GM19025 (cell line): ENCODE results near the gene RAD23A.
"Not testable (repeated sequence)": the region's sequence is repeated elsewhere in the genome, so short reads cannot be mapped to it uniquely, and the experiment has no call there.

Source experiments
- ATAC-seq: cut with Tn5 transposase; IDR thresholded peaks from one replicate; pipeline ENCODE4 v1.9.1; 2021; ENCODE audit warnings: mild to moderate bottlenecking, low read depth, moderate library complexity; ENCODE audit not compliant: unreplicated experiment

The RAD23A gene

DNA sequence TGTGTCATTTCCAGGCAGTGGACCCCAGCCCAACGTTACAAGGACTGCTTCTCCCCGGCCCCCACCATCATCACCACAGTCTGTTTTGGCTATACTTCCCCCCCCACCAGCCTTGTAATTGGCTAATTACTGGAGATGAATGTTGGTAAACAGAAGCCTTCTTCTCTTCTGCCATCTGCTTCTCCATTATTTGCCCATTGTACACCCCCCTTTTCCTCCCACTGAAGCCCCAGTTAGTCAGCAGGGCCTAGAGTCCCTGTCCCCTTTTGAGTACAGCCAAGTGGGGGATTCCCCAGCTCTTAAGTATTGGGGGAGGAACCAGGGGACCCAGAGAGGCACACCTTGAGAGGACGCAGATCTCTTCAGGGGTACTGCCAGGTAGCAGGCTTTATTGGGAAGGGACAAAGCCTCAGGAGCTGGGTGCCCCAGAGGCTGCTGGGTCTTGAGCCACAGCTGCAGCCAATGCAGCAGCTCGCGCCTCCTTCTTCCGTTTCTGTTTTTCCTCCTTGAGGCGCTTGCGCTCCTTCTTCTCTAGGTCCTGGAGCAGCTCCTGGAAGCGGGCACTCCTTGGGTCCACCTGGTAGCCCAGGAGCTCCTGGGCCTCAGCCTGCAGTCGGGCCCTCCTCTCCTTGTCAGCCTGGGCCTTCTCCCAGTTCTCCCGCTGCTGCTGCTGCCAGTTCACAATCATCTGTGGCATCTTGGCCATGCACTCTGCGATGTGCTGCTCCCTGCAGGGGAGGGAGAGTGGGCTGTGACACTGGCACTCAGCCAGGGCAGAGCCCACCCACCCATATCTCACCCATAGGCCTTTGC, 8.3 kb downstream of the RAD23A start:
- no peak for ATAC-seq

DNA sequence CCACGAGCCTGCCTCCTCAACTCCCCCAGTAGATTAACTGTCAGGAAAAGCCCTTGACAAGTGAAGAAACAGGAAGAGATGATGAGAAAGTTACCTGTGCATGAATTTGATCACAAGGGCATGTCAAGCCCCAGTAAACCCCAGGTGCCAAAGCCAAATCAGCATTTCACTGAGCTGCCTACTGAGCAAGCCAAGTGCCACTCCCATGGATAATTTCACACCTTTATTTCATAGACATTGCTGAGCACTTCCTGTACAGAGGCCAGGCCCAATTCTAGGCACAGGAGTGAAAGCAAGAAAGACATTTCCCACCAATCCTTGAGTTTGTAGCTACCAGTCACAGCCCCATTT, 8.9 kb downstream of the RAD23A start:
- ATAC-seq, result no peak

DNA sequence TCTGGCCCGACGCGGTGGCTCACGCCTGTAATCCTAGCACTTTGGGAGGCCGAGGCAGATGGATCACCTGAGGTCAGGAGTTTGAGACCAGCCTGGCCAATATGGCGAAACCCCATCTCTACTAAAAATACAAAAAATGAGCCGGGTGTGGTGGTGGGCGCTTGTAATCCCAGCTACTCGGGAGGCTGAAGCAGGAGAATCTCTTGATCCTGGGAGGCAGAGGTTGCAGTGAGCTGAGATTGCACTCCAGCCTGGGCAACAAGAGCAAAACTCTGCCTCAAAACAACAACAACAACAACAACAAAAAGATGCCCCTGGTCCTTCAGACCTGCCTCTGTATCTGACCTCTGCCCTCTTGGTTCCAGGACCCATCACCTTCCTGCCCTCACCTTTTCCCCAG, 9.9 kb downstream of the RAD23A start:
- ATAC-seq, result not testable (repeated sequence)

DNA sequence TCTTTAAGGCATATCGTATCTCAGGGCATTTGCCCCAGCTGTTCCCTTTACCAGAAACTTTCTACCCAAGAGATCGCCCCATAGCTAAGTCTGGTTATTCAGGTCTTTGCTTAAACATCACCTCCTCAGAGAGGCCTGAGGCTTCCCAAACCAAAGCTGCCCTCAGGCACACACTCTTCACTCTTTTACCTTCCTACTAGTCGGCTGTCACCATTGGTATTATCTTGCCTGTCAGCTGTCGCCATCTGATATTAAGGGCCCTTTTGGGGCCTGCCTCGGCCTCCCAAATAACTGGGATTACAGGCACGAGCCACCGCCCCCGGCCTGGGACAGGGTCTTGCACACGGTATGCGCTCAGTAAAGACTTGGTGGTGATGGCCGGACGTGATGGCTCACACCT, 10.3 kb downstream of the RAD23A start:
- ATAC-seq, result no peak

DNA sequence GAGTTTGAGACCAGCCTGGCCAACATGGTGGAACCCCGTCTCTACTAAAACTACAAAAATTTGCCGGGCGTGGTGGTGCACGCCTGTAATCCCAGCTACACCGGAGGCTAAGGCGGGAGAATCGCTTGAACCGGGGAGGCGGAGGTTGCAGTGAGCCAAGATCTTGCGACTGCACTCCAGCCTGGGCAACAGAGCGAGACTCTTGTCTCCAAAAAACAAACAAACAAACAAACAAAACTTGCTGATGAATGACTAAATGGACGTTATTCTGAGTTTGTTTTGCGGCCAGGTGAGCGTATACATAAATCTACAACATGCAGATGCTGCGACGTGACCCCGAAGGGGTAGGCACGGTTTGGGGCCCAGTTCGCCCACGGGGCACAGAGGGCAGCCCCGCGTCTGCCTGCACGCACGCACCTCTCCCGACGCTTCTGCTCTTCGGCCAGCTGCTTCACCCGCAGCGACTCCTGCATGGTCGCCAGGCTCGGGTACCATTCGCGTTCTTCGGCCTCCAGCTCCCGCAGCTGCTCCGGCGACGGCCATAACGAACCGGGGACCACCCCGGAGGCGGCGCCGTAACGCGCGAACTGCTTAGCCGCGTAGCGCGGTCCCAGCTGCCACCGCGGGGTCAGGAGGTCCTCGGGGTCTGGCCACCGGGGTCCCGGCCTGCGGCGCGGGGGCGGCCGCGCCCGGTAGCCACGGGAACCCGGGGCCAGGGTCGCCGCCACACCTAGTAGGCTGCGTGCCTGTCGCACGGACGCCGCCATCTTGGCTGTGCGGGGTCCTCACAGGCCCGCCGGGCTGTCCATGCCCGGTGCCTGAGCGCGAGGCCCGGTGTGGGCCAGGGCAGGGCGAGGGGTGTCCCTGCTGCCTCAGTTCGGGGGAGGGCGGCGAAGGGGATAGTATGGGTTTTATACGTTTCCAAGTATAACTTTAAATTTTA, 11.1 kb downstream of the RAD23A start, which contains the start of gene GADD45GIP1:
GADD45GIP1 (minus strand) TSS at position 778 of the 943 bp plus-strand sequence; CDS start at position 767, 11 bp downstream.
- peak; percentile 73 for ATAC-seq

DNA sequence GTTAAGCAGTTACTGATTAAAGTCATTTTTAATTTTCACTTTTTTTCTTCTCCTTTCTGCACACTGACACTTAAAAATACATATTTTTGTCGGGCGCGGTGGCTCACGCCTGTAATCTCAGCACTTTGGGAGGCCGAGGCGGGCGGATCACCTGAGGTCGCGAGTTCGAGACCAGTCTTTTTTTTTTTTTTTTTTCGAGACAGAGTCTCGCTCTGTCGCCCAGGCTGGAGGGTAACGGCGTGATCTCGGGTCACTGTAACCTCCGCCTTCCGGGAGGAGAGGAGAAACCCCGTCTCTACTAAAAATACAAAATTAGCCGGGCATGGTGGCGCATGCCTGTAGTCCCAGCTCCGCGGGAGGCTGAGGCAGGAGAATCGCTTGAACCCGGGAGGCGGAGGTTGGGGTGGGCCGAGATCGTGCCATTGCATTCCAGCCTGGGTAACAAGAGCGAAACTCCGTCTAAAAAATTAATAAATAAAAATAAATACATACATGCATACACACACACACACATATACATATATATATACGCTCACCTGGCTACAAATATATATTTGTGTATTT, 11.8 kb downstream of the RAD23A start:
- ATAC-seq, result not testable (repeated sequence)

DNA sequence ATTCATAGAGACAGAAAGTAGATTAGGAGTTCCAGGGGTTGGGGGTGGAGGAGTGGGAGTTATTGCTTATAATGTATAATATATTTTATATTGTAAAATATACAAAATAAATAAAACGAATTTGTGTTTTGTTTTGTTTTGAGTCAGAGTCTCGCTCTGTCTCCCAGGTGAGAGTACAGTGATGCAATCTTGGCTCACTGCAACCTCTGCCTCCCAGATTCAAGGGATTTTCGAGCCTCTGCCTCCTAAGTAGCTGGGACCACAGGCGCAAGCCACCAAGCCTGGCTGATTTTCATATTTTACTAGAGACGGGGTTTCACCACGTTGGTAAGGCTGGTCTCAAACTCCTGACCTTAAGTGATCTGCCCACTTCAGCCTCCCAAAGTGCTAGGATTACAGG, 13.8 kb downstream of the RAD23A start:
- no peak for ATAC-seq

DNA sequence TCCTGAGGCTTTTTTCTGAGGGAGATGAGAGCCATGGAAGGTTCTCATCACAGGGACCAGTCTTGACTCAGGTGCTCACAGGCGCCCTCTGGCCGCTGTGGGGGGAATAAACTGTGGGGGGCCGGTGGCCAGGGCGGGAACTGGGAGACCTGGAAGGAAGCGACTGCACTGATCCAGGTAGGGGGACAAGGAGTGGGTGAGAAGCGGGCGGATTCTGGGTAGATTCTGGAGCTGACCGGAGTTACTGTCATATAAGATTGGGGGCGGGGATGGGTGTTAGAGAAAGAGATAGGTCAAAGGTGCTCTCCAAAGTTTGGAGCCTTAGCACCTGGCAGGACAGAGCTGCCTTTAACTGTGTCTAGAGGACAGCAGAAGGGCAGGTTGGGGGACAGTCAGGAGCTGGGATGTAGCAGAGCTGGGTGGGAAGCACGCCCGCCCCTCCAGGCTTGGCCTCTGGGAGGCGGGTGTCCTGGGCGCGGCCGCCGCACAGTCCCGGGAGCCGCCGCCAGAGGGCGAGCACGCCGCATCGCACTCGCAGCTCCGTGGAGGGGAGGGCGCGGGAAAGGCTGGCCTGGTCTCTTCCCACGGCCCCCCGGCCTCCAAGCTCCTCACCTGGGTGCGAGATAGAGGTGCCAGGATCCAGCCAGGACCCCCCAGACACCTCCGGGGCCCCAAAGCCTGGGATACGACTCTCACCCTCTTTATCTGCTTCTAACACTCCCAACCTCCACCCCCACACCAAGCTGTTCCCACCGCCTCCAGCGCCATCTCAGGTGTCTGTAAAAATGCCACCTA, 19.6 kb downstream of the RAD23A start:
- ATAC-seq, result no peak

DNA sequence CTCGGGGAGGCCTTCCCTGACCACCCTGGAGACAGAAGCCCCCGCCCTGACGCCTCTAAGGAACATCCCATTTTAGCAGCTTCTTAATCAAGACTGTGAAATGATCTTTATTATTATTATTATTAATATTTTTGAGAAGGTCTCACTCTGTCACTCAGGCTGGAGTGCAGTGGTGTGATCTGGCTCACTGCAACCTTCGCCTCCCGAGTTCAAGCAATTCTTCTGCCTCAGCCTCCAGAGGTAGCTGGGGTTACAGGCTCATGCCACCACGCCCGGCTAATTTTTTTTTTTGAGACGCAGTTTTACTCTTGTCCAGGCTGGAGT, 20.1 kb downstream of the RAD23A start:
- no peak for ATAC-seq

DNA sequence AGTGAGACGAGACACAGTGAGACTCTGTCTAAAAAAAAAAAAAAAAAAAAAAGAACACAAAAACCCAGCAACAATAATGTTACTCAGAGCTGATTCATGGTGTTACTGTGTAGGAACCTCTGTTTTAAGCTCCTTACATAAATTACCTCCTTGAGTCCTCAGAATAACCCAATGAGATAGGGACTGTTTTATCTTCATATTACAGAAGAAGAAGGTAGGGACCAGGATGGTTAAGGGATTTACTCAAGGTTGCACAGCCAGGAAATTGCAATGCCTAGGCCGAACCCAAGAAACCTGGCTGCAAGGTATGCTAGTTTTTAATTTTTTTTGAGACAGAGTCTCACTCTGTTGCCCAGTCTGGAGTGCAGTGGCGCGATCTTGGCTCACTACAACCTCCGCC, 22.2 kb downstream of the RAD23A start:
- no peak for ATAC-seq

DNA sequence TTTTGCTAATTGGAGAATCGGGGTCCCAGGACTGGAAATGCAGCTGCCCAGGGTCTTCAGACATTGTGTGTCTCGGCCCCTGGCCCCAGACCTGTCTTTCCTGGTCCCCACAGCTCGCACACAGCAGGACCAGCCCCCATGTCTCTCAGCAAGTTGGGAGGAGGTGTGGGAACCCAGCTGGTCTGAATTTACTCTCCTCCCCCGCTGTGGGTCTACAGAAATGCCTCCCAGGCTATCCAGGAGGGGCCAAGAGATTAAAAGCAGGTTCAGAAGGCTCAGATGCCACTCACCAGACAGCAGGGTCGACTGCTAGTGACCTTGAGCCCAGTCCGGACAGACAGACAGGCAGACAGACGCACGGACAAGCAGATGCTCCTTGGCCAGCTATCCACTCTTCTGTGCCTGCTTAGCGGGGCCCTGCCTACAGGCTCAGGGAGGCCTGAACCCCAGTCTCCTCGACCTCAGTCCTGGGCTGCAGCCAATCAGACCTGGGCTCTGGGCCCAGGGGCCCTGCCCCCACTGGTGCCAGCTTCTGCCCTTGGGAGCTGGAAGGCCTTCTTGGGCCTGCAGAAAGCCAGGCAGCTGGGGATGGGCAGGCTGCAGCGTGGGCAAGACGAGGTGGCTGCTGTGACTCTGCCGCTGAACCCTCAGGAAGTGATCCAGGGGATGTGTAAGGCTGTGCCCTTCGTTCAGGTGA, 23.8 kb downstream of the RAD23A start, which contains the start of gene DAND5:
DAND5 (plus strand) TSS at position 285 of the 697 bp plus-strand sequence; CDS start at position 370, 85 bp downstream.
- no peak for ATAC-seq

DNA sequence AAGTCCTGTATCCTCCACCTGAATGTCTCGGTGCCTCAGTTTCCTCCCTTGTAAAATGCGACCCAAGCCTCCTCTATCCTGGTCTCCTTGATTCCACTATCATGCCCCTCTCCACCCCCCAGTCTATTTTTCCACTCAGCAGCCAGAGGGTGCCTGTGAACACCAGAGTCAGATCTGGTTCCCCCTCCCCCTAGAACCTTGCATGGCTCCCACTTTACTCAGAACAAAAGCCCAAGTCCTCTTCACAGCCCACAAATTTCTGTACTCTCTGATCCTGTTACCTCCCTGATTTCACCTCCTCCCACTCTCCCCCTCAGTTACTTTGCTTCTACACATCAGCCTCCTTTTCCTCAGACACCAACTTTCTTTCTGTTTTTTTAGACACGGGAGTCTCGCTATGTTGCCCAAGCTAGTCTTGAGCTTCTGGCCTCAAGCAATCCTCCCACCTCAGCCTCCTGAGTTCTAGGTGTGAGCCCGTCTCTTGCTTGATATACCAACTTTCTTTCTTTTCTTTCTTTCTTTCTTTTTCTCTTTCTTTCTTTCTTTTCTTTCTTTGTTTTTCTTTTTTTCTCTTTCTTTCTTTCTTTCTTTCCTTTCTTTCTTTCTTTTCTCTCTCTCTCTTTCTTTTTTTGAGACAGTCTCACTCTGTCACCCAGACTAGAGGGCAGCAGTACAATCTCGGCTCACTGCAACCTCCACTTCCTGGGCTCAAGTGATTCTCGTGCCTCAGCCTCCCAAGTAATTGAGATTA, 24.6 kb downstream of the RAD23A start:
- ATAC-seq, result no peak

DNA sequence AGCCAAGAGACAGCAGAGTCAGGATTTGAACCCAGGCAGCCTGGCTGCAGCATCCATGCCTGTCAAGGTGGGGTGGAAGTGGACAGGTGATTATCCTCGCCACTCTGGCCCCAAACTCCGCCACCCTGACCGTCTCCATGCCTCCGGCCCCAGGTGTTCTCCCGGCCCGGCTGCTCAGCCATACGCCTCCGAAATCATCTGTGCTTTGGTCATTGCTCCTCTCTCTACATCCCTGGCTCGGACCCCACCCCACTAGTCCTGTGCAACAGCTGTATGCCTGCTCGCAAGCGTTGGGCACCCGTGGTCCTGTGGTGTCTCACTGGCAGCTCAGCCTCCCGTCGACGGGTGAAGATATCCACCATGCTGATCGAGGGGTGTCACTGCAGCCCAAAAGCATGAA, 27.6 kb downstream of the RAD23A start:
- no peak for ATAC-seq

DNA sequence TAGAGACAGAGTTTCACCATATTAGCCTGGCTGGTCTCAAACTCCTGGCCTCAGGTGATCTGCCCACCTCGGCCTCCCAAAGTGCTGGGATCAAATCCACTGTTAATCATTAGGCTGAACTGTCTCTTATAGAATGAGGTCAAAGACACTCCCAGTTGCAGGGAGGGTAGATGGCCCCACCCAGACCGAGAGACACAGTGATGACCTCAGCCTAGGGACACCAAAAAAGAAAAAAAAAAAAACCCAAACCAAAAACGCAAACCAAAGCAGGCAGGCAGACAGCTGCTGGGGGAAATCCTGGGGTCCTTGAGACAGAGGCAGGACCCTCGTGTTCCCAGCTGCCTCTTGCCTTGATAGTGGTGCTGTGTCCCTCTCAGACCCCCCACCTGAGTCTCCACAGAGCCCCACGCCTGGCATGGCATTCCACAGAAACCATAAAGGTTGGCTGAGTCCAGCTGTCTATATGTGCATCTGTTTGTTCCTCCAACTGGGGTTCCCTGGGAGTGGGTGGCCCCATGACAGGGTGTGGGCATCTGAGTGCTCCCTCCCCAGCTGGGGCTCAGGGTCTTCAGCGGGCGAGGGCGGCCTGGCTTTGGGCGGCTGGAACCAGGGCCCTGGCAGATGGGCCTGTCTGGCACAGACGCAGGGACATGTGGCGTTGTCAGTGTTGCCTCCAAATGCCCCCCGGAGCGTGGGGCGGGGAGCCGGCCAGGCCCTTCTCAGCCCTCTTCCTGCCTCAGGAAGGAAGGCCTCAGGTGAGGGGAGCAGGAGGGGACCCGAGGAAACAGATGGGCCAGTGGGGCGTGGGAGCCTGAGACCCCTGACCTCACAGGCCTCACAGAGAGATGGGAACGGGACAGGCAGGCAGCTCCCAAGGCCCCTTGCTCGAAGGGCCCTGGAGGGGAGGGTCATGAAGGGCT, 28.9 kb downstream of the RAD23A start:
- no peak for ATAC-seq

DNA sequence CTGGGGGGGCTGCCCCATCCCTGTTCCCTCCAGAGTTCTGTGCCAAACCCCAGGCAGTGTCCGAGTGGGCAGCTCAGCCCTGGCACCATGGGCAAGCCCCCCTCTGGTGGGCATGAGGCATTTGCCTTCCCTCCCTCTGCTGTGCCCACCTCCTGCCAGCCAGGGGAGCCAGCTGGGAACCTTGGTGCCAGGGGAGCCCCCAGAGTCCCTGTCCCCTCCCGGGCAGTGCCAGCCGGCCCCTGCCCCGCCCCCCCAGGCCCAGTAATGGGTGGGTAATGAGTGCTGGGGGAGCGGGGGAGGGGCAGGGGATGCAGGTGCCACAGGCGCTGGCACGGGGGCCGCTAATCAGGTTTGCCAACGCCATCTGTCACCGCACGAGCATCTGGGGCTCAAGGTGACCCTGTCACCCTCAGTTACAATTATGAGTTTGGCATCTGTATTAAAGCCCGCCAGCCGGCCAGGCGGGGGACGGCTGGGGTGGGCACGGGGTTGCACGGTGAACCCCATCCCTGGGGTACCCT, 29.6 kb downstream of the RAD23A start:
- ATAC-seq, result no peak

DNA sequence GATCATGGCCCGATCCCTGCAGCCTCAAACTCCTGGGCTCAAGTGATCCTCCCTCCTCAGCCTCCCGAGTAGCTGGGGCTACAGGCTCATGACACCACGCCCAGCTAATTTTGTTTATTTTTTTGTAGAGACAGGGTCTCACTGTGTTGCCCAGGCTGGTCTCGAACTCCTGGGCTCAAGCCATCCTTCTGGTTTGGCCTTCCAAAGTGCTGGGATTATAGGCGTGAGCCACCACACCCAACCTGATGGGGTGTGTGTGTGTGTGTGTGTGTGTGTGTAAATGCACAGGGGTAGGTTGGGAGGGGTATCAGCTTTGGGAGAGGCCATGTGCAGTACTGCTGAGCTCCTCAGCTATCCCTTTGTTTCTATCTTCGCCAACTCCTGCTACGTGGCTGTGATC, 30.4 kb downstream of the RAD23A start:
- ATAC-seq, result not testable (repeated sequence)

DNA sequence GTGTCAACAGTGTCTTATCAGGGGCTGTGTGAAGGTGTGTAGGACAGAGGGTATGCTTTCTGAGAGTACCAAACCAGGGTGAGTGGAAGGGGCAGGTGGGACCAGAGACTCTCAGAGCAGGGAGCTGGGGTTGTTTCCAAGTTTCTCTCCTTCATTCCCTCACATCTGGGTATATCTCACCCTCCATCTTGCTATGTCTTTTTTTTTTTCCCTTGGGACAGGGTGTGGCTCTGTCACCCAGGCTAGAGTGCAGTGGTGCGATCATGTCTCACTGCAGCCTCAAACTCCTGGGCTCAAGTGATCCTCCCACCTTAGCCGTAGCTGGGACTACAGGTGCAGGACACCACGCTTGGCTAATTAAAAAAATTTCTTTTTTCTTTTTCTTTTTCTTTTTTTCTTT, 34.3 kb downstream of the RAD23A start:
- no peak for ATAC-seq

DNA sequence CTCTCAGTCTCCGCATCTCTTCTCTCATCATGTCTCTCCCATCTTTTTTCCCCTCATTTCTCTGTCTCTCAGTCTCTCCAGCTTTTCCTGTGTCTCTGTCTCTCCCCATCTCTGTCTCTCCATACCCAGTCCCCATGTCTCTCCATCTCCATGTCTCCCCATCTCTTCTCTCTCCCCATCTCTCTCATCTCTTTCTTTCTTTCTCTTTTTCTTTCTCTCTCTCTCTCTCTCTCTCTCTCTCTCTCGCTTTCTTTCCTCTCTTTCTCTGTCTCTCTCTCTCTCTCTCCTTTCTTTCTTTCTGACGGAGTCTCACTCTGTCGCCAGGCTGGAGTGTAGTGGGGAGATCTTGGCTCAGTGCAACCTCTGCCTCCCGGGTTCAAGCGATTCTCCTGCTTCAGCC, 37.0 kb downstream of the RAD23A start:
- no peak for ATAC-seq
